WERI-Rb-1 (cell line): ENCODE measurements around the gene ACTL7A.

Source experiments
- DNase-seq: peaks from one replicate; pipeline ENCODE4 v3.0.0-alpha.2; 2020
- H3K27ac ChIP-seq: fragments of 250-450 bp; sonication (Bioruptor Pico); 2 replicates; pipeline ENCODE4 v1.5.1; 2020; ENCODE audit warnings: mild to moderate bottlenecking, moderate library complexity
- H3K27me3 ChIP-seq: fragments of 250-450 bp; sonication (Bioruptor Pico); 2 replicates; pipeline ENCODE4 v1.5.1; 2021; ENCODE audit warnings: mild to moderate bottlenecking, low read depth, moderate library complexity; ENCODE audit not compliant: insufficient read depth, severe bottlenecking
- H3K36me3 ChIP-seq: fragments of 250-450 bp; sonication (Bioruptor Pico); 2 replicates; pipeline ENCODE4 v1.5.1; 2020; ENCODE audit warnings: mild to moderate bottlenecking, moderate library complexity
- H3K4me3 ChIP-seq: 2 replicates; pipeline ENCODE4 v1.5.1; 2011; ENCODE audit warnings: low read depth, mild to moderate bottlenecking, control low read depth, low read length
- H3K9me3 ChIP-seq: fragments of 250-450 bp; sonication (Bioruptor Pico); 2 replicates; pipeline ENCODE4 v1.5.1; 2021; ENCODE audit warnings: mild to moderate bottlenecking, moderate library complexity; ENCODE audit not compliant: severe bottlenecking
- TF ChIP-seq, protein P1 (sequence below): IDR thresholded peaks from 2 replicates; pipeline ENCODE4 v1.5.1; 2011; ENCODE audit warnings: low read depth, mild to moderate bottlenecking, control low read depth, inconsistent platforms, low read length

Gene ACTL7A

DNA sequence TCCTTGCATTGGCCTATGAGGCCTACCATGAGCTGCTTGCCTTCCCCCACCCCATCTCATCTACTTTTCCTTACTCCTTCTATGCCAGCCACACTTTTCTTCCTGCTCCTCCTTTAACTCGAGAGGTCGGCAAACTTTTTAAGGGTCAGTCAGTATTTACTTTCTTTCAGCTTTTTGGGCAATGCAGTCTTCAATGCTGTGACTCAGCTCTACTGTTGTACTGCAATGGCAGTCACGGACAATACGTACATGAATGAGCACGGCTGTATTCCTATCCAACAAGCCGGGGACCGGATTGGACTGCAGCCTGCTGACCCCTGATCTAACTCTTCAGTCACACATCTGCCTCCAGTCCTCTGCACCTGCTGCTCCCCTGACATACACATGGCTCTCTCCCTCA is 602 bp upstream of the ACTL7A start:
- H3K4me3 ChIP-seq = no peak overlapping the region
- no peak for DNase-seq
- H3K27me3 ChIP-seq = no peaks in the 10 kb centered on the region
- no peak overlapping the region for H3K27ac ChIP-seq
- no peaks in the 10 kb centered on the region for H3K36me3 ChIP-seq
- TF ChIP-seq, protein P1, sequence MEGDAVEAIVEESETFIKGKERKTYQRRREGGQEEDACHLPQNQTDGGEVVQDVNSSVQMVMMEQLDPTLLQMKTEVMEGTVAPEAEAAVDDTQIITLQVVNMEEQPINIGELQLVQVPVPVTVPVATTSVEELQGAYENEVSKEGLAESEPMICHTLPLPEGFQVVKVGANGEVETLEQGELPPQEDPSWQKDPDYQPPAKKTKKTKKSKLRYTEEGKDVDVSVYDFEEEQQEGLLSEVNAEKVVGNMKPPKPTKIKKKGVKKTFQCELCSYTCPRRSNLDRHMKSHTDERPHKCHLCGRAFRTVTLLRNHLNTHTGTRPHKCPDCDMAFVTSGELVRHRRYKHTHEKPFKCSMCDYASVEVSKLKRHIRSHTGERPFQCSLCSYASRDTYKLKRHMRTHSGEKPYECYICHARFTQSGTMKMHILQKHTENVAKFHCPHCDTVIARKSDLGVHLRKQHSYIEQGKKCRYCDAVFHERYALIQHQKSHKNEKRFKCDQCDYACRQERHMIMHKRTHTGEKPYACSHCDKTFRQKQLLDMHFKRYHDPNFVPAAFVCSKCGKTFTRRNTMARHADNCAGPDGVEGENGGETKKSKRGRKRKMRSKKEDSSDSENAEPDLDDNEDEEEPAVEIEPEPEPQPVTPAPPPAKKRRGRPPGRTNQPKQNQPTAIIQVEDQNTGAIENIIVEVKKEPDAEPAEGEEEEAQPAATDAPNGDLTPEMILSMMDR = no peak
- peaks cover 5% of the 10 kb centered on the region for H3K9me3 ChIP-seq

DNA sequence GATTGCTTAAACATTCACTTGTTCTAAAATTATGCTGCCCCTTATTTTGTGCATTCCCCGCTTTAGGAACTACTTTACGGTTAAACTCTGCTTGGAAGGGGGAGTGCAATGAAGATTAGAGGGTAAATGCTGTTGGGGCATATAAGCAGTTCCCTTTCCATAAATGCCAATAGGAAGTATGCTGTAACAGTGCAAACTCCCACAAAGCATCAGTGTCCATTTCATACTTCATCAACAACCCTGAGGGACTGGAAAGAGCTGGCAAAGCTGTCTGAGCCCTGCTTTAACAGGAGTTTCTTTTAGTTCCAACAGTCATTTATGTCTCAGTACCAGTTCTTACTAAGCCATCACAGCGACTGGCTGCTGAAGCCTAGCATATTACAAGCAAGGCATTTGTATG is 1.8 kb downstream of the ACTL7A start:
- peaks cover 11% of the 10 kb centered on the region for H3K36me3 ChIP-seq
- TF ChIP-seq, protein P1 = no peak
- DNase-seq = no peak
- no peak overlapping the region for H3K4me3 ChIP-seq
- no peaks in the 10 kb centered on the region for H3K27me3 ChIP-seq
- H3K9me3 ChIP-seq = peaks cover 5% of the 10 kb centered on the region
- H3K27ac ChIP-seq = no peak overlapping the region

DNA sequence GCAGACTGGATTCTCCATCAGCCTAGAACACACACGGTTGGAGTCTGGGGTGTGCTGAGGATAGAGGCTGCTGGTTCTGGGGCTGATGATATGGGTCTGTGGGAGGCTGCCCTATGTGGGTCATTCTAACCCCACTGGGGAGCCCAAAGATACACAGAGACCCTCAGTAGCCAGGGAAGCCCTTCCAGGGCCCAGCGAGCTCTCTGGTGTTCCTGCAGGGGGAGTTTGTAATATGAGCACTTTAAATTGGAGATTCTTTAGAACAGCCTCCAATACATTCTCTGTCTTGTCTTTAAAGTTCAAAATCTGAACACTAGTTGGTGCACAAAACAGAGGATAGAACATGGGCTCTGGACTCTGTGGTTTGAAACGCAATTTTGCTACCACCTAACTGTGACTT is 2.4 kb downstream of the ACTL7A start:
- TF ChIP-seq, protein P1 = no peak
- Histone ChIP-seq H3K27me3 (no peaks in the 10 kb centered on the region), H3K4me3 (no peak overlapping the region), H3K9me3 (peaks cover 5% of the 10 kb centered on the region), H3K36me3 (peaks cover 13% of the 10 kb centered on the region), H3K27ac (no peak overlapping the region)
- DNase-seq = no peak

DNA sequence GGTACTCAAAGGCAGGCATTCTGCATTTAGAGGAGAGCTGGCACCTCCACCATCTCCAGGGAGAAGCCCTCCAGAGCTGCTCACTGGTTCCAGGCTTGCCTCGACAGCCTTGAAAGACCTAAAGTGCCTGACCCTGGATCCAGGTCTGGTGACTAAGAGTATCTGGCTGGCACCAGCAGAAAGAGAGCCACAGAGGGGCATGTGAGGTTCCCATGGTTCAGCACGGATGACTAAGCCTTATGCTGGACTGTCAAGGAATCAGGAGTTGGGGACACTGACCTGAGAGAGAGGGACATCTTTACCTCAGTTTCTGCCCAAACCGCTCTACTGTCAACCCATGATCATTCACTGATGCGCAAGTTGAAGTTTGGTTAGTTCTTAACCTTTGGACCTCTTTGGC is 3.0 kb downstream of the ACTL7A start:
- no peak for DNase-seq
- no peaks in the 10 kb centered on the region for H3K27me3 ChIP-seq
- H3K4me3 ChIP-seq = no peak overlapping the region
- TF ChIP-seq, protein P1 = no peak
- H3K9me3 ChIP-seq = peaks cover 5% of the 10 kb centered on the region
- H3K27ac ChIP-seq = no peak overlapping the region
- peaks cover 13% of the 10 kb centered on the region for H3K36me3 ChIP-seq

DNA sequence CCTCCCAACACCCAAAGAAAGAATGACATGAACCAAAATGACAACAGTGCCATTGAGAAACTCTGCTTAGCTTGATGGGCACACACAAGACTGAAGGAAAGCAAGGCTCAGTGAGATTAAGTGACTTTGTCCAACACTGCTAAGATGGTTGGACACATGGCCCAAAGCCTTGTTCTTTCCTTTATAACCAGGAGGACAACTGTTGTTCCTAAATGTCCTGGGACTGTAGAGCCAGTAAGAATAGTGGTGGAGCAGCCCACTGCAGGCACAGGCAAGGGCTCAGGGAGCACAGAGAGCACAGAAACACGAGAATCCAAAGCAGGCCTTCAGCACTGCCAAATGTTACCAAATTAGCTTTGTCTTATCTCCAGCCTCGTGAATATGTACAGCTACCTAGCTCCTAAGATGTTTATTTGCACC is 3.9 kb downstream of the ACTL7A start:
- Histone ChIP-seq H3K36me3 (peaks cover 19% of the 10 kb centered on the region), H3K27ac (no peak overlapping the region), H3K27me3 (no peaks in the 10 kb centered on the region), H3K9me3 (peaks cover 5% of the 10 kb centered on the region), H3K4me3 (no peak overlapping the region)
- TF ChIP-seq, protein P1 = no peak
- no peak for DNase-seq

DNA sequence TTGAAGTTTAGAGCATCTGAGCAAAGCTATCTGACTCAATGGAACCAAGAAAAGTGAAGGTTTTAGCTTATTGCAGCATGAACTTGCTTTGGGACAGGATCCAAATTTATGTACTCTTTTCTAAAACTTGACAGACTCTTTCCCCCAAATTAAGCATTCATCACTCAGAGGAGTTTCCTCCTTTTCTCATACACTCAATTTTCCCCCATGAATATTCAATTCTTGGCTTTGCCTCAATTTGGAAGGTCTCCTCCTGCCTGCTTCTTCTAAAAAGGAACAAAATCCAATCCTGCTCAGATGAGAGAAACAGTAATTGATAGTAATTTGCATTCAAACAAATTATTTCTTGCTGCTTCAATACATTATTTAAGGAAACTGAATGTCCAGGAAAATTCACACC is 5.0 kb downstream of the ACTL7A start:
- DNase-seq = no peak
- Histone ChIP-seq H3K36me3 (peaks cover 30% of the 10 kb centered on the region), H3K4me3 (no peak overlapping the region), H3K27ac (no peak overlapping the region), H3K9me3 (peaks cover 11% of the 10 kb centered on the region), H3K27me3 (no peaks in the 10 kb centered on the region)
- TF ChIP-seq, protein P1 = no peak
